Lower lobe of right lung (tissue), 2 donors: ENCODE data around the gene HELQ. TPM values are rescaled to one million over a fixed set of nuclear protein-coding genes. Genes with fewer than 3 reads are reported as not detected.

Experiments used
- ATAC-seq, 2 donors: fragments of 200-7000 bp; cut with Tn5 transposase; one replicate each; pipeline ENCODE4 v1.9.1; 2020 to 2022; ENCODE audit warnings: mild to moderate bottlenecking in 2 of 2, moderate library complexity in 2 of 2
- DNase-seq: peaks from one replicate; pipeline ENCODE4 v3.0.0-alpha.2; 2020
- H3K27ac ChIP-seq: fragments of 200-600 bp; one replicate; pipeline ENCODE4 v1.8.0; 2022
- H3K27me3 ChIP-seq: fragments of 200-600 bp; one replicate; pipeline ENCODE4 v1.8.0; 2022; ENCODE audit warnings: low read depth
- H3K36me3 ChIP-seq: fragments of 200-600 bp; one replicate; pipeline ENCODE4 v1.8.0; 2022; ENCODE audit warnings: mild to moderate bottlenecking
- H3K4me1 ChIP-seq: fragments of 200-600 bp; one replicate; pipeline ENCODE4 v1.8.0; 2022
- H3K4me3 ChIP-seq: fragments of 200-600 bp; one replicate; pipeline ENCODE4 v1.8.0; 2022; ENCODE audit warnings: mild to moderate bottlenecking
- H3K9me3 ChIP-seq: fragments of 200-600 bp; one replicate; pipeline ENCODE4 v1.8.0; 2022
- intact Hi-C: fragments of 100-400 bp; cut with DNase I; formaldehyde crosslinking; loops from one replicate; pipeline ENCODE4 v1.11.0; 2022
- total RNA-seq: library from RNA; stranded (reverse); fragmentation: NEBNext Ultra II Directional; extraction: Animal tissue kit (Norgen Biotek cat#: 25700); gene quantifications from one replicate; pipeline ENCODE4 v1.2.1, GENCODE V29; 2021
- TF ChIP-seq, protein P1 (sequence below): fragments of 200-600 bp; IDR thresholded peaks from one replicate; pipeline ENCODE4 v1.8.0; 2022; ENCODE audit warnings: antibody characterized with exemption, mild to moderate bottlenecking
- donor health status: DM: no; HTN: yes; CAD: no; lungs with severe emphysema.

The HELQ gene
- total RNA-seq, 1 donor from 2014 or later = 18.8 TPM

DNA sequence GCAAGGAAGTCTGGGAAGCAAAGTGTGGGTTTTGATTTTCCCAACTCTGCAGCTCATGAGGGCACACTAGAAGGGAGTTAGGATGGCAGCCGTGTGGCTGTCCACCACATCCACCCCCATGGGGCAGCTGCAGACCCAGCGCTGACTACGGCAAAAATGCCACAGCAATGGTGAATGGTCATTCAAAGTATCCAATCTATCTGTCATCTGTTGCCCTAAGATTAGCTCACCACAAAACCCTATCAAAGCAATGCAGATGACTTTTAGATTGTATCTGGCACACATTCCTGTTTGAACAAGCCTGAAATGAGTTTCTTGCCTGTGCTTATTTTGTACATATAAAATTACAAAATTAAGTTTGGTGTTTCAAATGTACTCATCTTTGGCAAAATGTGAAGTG, 91.3 kb downstream of the HELQ start:
- Histone ChIP-seq H3K27me3 (peaks cover 4% of the 10 kb centered on the region), H3K36me3 (no peaks in the 10 kb centered on the region), H3K4me3 (no peak overlapping the region), H3K27ac (no peak overlapping the region), H3K4me1 (no peaks in the 10 kb centered on the region), H3K9me3 (no peaks in the 10 kb centered on the region)
- ATAC-seq (no peak), DNase-seq (no peak)
- intact Hi-C loops = no loop called here
- TF ChIP-seq, protein P1, sequence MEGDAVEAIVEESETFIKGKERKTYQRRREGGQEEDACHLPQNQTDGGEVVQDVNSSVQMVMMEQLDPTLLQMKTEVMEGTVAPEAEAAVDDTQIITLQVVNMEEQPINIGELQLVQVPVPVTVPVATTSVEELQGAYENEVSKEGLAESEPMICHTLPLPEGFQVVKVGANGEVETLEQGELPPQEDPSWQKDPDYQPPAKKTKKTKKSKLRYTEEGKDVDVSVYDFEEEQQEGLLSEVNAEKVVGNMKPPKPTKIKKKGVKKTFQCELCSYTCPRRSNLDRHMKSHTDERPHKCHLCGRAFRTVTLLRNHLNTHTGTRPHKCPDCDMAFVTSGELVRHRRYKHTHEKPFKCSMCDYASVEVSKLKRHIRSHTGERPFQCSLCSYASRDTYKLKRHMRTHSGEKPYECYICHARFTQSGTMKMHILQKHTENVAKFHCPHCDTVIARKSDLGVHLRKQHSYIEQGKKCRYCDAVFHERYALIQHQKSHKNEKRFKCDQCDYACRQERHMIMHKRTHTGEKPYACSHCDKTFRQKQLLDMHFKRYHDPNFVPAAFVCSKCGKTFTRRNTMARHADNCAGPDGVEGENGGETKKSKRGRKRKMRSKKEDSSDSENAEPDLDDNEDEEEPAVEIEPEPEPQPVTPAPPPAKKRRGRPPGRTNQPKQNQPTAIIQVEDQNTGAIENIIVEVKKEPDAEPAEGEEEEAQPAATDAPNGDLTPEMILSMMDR = no peak

DNA sequence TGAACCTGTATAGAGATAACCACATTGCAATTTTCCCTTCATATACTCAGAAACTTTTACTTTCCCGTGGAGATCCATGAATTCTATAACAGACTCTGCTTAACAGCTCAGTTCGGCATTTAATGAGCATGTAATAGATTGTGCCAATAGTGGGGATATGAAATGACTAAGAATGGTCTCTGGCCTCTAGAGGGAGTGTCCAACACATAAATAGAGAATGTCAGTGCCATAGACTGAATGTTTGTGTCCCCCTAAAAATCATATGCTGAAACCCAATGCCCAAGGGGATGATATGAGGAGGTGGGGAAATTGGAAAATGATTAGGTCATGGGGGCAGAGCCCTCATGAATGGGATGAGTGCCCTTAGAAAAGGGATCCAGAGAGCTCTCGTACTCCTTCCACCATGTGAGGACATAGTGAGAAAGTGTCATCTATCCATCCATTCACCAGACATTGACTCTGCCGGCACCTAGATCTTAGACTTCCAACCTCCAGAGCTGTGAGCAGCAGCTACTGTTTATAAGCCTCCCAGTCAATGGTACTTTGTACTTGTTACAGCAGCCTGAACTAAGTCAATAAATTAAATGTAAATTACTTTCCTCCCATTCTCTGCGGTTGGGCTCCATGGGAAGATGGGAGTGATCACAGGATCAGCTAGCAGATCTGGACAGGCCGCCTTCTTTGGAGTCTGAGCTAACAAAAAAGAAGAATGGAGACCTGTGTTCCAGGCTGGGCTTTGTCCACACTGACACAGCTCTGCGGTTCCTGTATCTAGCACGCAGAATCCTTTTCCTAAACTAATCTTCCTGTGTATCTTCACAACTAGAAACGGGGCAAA, 92.9 kb downstream of the HELQ start:
- TF ChIP-seq, protein P1 = no peak
- ATAC-seq = no peak
- no peak for DNase-seq

DNA sequence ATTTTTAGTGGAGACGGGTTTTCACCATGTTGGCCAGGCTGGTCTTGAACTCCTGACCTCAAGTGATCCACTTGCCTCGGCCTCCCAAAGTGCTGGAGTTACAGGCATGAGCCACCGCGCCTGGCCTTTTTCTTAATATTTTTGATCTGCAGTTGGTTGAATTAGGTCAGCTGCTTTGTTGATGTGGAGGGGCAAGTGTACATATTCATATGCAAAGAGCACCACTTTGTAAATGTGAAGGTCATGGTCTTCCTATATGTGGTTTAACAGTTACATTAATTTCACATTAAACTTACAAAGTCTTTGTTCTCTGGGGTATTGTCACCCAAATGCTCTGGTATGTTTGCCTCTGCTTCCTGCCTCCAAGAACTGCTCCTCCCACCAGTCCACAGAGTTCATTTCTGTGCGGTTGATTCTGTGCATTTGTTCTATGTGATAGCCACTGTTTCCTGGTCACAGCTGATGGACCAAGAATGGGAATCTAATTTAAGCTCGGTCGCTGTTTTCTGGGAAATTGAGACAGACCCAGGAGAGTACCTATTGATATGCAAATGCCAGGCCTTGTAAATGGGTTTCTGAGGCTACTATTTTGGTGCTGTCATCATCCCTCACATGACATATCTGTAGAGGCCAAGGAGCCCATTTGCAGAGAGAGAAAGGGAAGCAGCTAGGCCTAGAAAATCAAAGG, 94.1 kb downstream of the HELQ start:
- TF ChIP-seq, protein P1 = no peak
- ATAC-seq = no peak
- Histone ChIP-seq H3K4me3 (no peak overlapping the region), H3K36me3 (no peaks in the 10 kb centered on the region), H3K9me3 (no peaks in the 10 kb centered on the region), H3K27ac (no peak overlapping the region), H3K4me1 (no peaks in the 10 kb centered on the region), H3K27me3 (no peaks in the 10 kb centered on the region)
- no peak for DNase-seq
- intact Hi-C loops = no loop called here

More for the DNA sequence above, 92.9 kb downstream of the HELQ start:
- H3K36me3 ChIP-seq = no peaks in the 10 kb centered on the region
- peaks cover 4% of the 10 kb centered on the region for H3K27me3 ChIP-seq
- H3K4me1 ChIP-seq = no peaks in the 10 kb centered on the region
- H3K9me3 ChIP-seq = no peaks in the 10 kb centered on the region
- H3K4me3 ChIP-seq = no peak overlapping the region
- intact Hi-C loops = no loop called here
- no peak overlapping the region for H3K27ac ChIP-seq

DNA sequence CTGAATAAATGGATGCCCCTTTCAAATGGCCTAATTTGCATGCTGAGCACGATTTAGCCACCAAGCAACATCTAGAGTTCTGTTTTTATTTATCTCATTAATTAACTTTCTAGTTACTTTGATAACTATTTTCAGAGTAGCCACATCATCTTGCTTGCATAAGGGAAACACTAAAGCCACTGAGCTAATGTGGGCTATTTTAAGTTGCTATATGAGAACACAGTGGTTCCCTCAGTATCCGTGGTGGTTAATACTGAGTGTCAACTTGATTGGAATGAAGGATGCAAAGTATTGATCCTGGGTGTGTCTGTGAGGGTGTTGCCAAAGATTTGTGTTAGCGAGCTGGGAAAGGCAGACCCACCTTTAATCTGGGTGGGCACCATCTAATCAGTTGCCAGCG, 95.6 kb downstream of the HELQ start:
- Histone ChIP-seq H3K36me3 (no peaks in the 10 kb centered on the region), H3K4me1 (no peaks in the 10 kb centered on the region), H3K27me3 (no peaks in the 10 kb centered on the region), H3K27ac (no peak overlapping the region), H3K9me3 (no peaks in the 10 kb centered on the region), H3K4me3 (no peak overlapping the region)
- TF ChIP-seq, protein P1 = no peak
- ATAC-seq (no peak), DNase-seq (no peak)
- intact Hi-C loops = no loop called here

DNA sequence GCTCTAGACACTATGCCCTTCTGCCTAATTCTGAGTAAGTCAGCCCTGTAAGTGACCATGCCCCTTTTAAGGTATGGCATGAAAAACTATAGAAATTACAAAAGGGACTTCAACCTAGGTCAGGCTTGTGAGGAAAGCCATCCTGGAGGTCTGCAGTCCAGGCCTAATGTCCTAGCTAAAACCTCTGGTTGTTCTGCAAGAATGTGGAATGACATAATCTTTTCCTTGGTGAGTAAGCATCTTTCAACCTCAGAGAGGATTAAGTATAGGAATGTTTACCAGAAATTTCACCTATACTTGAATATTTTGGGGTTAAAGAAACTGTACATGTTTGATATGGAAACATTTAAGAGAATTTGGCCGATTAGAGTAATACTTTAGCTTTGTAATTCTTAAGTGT, 97.2 kb downstream of the HELQ start:
- intact Hi-C loops = no loop called here
- DNase-seq = no peak
- no peaks in the 10 kb centered on the region for H3K36me3 ChIP-seq
- H3K9me3 ChIP-seq = peaks cover 2% of the 10 kb centered on the region
- no peak overlapping the region for H3K4me3 ChIP-seq
- H3K27ac ChIP-seq = no peak overlapping the region
- no peak for ATAC-seq
- TF ChIP-seq, protein P1 = no peak
- H3K4me1 ChIP-seq = no peaks in the 10 kb centered on the region
- H3K27me3 ChIP-seq = no peaks in the 10 kb centered on the region

Other genes starting within 250 kb of the HELQ start
- gene COQ2, start 171.0 kb downstream of the HELQ start, total RNA-seq = 14.6 TPM
- gene HPSE, start 121.0 kb downstream of the HELQ start, total RNA-seq = 5.5 TPM
- gene MRPS18C, start 235 bp upstream of the HELQ start, total RNA-seq = 40.8 TPM
- 14.7 TPM for gene ABRAXAS1, start 29.3 kb upstream of the HELQ start, total RNA-seq
- gene GPAT3, start 80.3 kb upstream of the HELQ start, total RNA-seq = 5.9 TPM